HepG2 (cell line): ENCODE results near the gene WIZ. TPM values are rescaled to one million over a fixed set of nuclear protein-coding genes. Genes with fewer than 3 reads are reported as not detected.

Source experiments
- ATAC-seq: fragments of 200-7000 bp; cut with Tn5 transposase; 3 replicates; pipeline ENCODE4 v1.9.1; 2020; ENCODE audit warnings: mild to moderate bottlenecking, moderate library complexity
- BruUV-seq: library from RNA; stranded (reverse); fragments of 400-500 nt; replicated peaks from 2 replicates; lab custom pipeline; 2021; lab: Mats Ljungman, UMichigan
- CTCF ChIA-PET: fragments of 300-600 bp; formaldehyde crosslinking; extraction: SDS; loops from one replicate; lab custom pipeline; 2021; ENCODE audit warnings: low total read pairs, inconsistent platforms, low intra/inter-chr PET ratio; lab: Yijun Ruan, JAX
- POLR2A ChIA-PET: fragments of 350-600 bp; sonication (Branson Sonifier 250); formaldehyde crosslinking; loops from one replicate; lab custom pipeline; 2020; ENCODE audit warnings: antibody characterized with exemption, inconsistent platforms; lab: Yijun Ruan, JAX
- DNase-seq: peaks from one replicate; pipeline ENCODE4 v3.0.0-alpha.2; 2015; ENCODE audit warnings: low spot score
- FAIRE-seq: peaks from 3 replicates; lab custom pipeline; 2011; peaks lifted over from hg19 to GRCh38; lab: Jason Lieb, UNC
- H2AFZ ChIP-seq: one replicate; pipeline ENCODE4 v1.6.1; 2011; ENCODE audit warnings: low read length, inconsistent platforms
- H3K27ac ChIP-seq: fragments of 300-600 bp; 3 replicates; pipeline ENCODE4 v1.8.0; 2011; ENCODE audit warnings: mixed run types, mild to moderate bottlenecking, mixed read lengths, low read length, inconsistent platforms; ENCODE audit not compliant: insufficient read depth; ENCODE audit errors: extremely low read length
- H3K27me3 ChIP-seq, 2 experiments: fragments of 200-600 bp in 1 of 2; 2 replicates in 1 of 2; 3 replicates in 1 of 2; pipeline versions ENCODE4 v1.6.0 to v1.8.0; 2011; ENCODE audit warnings: low read length in 2 of 2, mild to moderate bottlenecking in 2 of 2, moderate library complexity in 2 of 2, inconsistent platforms in 1 of 2; ENCODE audit not compliant: insufficient read depth in 2 of 2, control insufficient read depth in 1 of 2
- H3K36me3 ChIP-seq, 2 experiments: fragments of 200-600 bp in 1 of 2; replicated peaks in 1 of 2; 2 replicates in 1 of 2; 3 replicates in 1 of 2; pipeline versions ENCODE4 v1.5.1 to v1.8.0; 2011; ENCODE audit warnings: low read length in 2 of 2, inconsistent platforms in 1 of 2; ENCODE audit not compliant: insufficient read depth in 2 of 2, control insufficient read depth in 1 of 2
- H3K4me1 ChIP-seq: 2 replicates; pipeline ENCODE4 v1.5.1; 2012; ENCODE audit warnings: low read length, inconsistent platforms; ENCODE audit not compliant: insufficient read depth
- H3K4me2 ChIP-seq: 2 replicates; pipeline ENCODE4 v1.6.0; 2011; ENCODE audit warnings: low read depth, low read length, inconsistent platforms
- H3K4me3 ChIP-seq, 3 experiments: fragments of 200-600 bp in 1 of 3; sonication (generic), shearing (Covaris generic) in 1 of 3; replicated peaks in 1 of 3; 2 replicates each; pipeline ENCODE4 v1.5.1; 2011 to 2016; ENCODE audit warnings: low read length in 3 of 3, inconsistent platforms in 2 of 3, low read depth in 2 of 3, mild to moderate bottlenecking in 2 of 3, control low read depth in 1 of 3, mixed read lengths in 1 of 3; ENCODE audit not compliant: insufficient read depth in 1 of 3
- H3K79me2 ChIP-seq: one replicate; pipeline ENCODE4 v1.6.1; 2011; ENCODE audit warnings: low read length, inconsistent platforms; ENCODE audit not compliant: insufficient read depth
- H3K9ac ChIP-seq: 2 replicates; pipeline ENCODE4 v1.6.0; 2011; ENCODE audit warnings: mild to moderate bottlenecking, low read depth, low read length, inconsistent platforms; ENCODE audit not compliant: insufficient read depth
- H3K9me3 ChIP-seq: 2 replicates; pipeline ENCODE4 v1.5.1; 2012; ENCODE audit warnings: mild to moderate bottlenecking, low read length
- H4K20me1 ChIP-seq: 2 replicates; pipeline ENCODE4 v1.6.0; 2011; ENCODE audit warnings: inconsistent platforms, mild to moderate bottlenecking, low read length, moderate library complexity; ENCODE audit not compliant: insufficient read depth
- CBX2 ChIP-seq, 2 experiments: fragments of 200-600 bp in 1 of 2; sonication (generic); formaldehyde crosslinking in 1 of 2; IDR thresholded peaks; 2 replicates each; pipeline versions ENCODE4 v1.7.0 to v1.8.1; 2018 to 2022; ENCODE audit warnings: low read depth in 2 of 2, low read length in 1 of 2, mild to moderate bottlenecking in 1 of 2, missing genetic modification reagents in 1 of 2
- GMEB2 ChIP-seq: IDR thresholded peaks from 2 replicates; pipeline ENCODE4 v1.6.1; 2016; ENCODE audit warnings: missing biosample characterization, missing genetic modification reagents, low read depth
- NFATC3 ChIP-seq: sonication (generic); formaldehyde crosslinking; IDR thresholded peaks from 2 replicates; pipeline ENCODE4 v1.5.1; 2020; ENCODE audit warnings: mild to moderate bottlenecking, missing genetic modification reagents
- NFKB2 ChIP-seq: sonication (generic); formaldehyde crosslinking; IDR thresholded peaks from 2 replicates; pipeline ENCODE4 v1.4.0; 2020; ENCODE audit warnings: missing genetic modification reagents, borderline replicate concordance
- NKX3-1 ChIP-seq: sonication (generic); formaldehyde crosslinking; IDR thresholded peaks from 2 replicates; pipeline ENCODE4 v1.5.0; 2020; ENCODE audit warnings: missing genetic modification reagents
- PAF1 ChIP-seq: IDR thresholded peaks from 2 replicates; pipeline ENCODE4 v1.6.1; 2016; ENCODE audit warnings: missing genetic modification reagents, missing compliant biosample characterization
- PLRG1 ChIP-seq: fragments of 450-650 bp; conservative IDR thresholded peaks from 2 replicates; pipeline ENCODE4 v1.6.1; 2016
- SALL2 ChIP-seq: sonication (generic); formaldehyde crosslinking; IDR thresholded peaks from 2 replicates; pipeline ENCODE4 v1.8.1; 2023; ENCODE audit warnings: mild to moderate bottlenecking, missing genetic modification reagents, inconsistent platforms
- SMARCC2 ChIP-seq: fragments of 450-650 bp; IDR thresholded peaks from 2 replicates; pipeline ENCODE4 v1.6.1; 2017; ENCODE audit warnings: antibody characterized with exemption, mild to moderate bottlenecking
- ZMYM2 ChIP-seq: sonication (generic); formaldehyde crosslinking; IDR thresholded peaks from 2 replicates; pipeline ENCODE4 v1.8.0; 2022; ENCODE audit warnings: mild to moderate bottlenecking, missing genetic modification reagents
- ZNF124 ChIP-seq: sonication (generic); formaldehyde crosslinking; IDR thresholded peaks from 2 replicates; pipeline ENCODE4 v1.4.0; 2020; ENCODE audit warnings: missing genetic modification reagents
- ZNF331 ChIP-seq: sonication (generic); formaldehyde crosslinking; IDR thresholded peaks from 2 replicates; pipeline ENCODE4 v1.4.0; 2020; ENCODE audit warnings: missing genetic modification reagents
- ZNF556 ChIP-seq: sonication (generic); formaldehyde crosslinking; IDR thresholded peaks from 2 replicates; pipeline ENCODE4 v1.4.0; 2020; ENCODE audit warnings: mild to moderate bottlenecking, missing genetic modification reagents, borderline replicate concordance
- WGBS: methylation state at CpG from one replicate; pipeline ENCODE4 v1.1.6; 2017; ENCODE audit warnings: low lambda C conversion rate; 5-methylcytosine and 5-hydroxymethylcytosine counted together
- in situ Hi-C: cut with HindIII; loops from 2 replicates; pipeline ENCODE4 v1.10.0; 2017; ENCODE audit warnings: low pct_unique_long_range_greater_than_20kb; ENCODE audit not compliant: extremely low pct_ligation_motif_present
- intact Hi-C: fragments of 100-400 bp; cut with micrococcal nuclease; formaldehyde crosslinking; loops from one replicate; pipeline ENCODE4 v1.10.0; 2022; ENCODE audit not compliant: unreplicated experiment
- polyA plus RNA-seq, 8 experiments: library from polyadenylated mRNA; depleted of rRNA in 3 of 8; stranded (reverse) in 7 of 8; unstranded in 1 of 8; fragments of >200 nt; fragmentation: Illumina TruSeq in 4 of 8; extraction: Trizol in 4 of 8; gene quantifications; 2 replicates each; pipeline versions ENCODE4 v1.2.1 to v1.2.3, GENCODE V29; 2011 to 2016; ENCODE audit warnings: low read depth in 4 of 8, missing spikeins in 1 of 8, mixed read lengths in 1 of 8; ENCODE audit not compliant: insufficient read depth in 1 of 8
- total RNA-seq, 5 experiments: library from RNA; depleted of rRNA; stranded (reverse); fragments of >200 nt; fragmentation: Illumina TruSeq; extraction: Trizol; gene quantifications; 2 replicates each; pipeline ENCODE4 v1.2.3, GENCODE V29; 2016; ENCODE audit warnings: low read depth in 1 of 5
- TF ChIP-seq, protein P1 (sequence below): IDR thresholded peaks from 2 replicates; pipeline ENCODE4 v1.6.1; 2018; ENCODE audit warnings: missing genetic modification reagents, mild to moderate bottlenecking, missing compliant biosample characterization
- TF ChIP-seq, protein P2 (sequence below): sonication (generic); formaldehyde crosslinking; IDR thresholded peaks from 2 replicates; pipeline ENCODE4 v1.4.0; 2020; ENCODE audit warnings: missing genetic modification reagents, mild to moderate bottlenecking, borderline replicate concordance
- TF ChIP-seq, protein P3 (sequence below): IDR thresholded peaks from 2 replicates; pipeline ENCODE4 v1.6.1; 2018; ENCODE audit warnings: missing genetic modification reagents

The WIZ gene
- total and polyA plus RNA-seq, 2 of the 13 experiments (the other 11 are each of a cell fraction or from before 2014, with no cell fraction given): 4.7 to 4.8 TPM

GRCh38 chr19:15445807-15446376 lies 3.9 kb downstream of the WIZ start:
- H3K4me3 ChIP-seq: no peak overlapping the region
- intact Hi-C loops (no loop called here), in situ Hi-C loops (no loop called here)
- H3K79me2 ChIP-seq: no peaks in the 10 kb centered on the region
- FAIRE-seq (no peak), DNase-seq (no peak), ATAC-seq (no peak)
- no TSS peak for BruUV-seq
- H3K27me3 ChIP-seq: no peaks in the 10 kb centered on the region
- 68% methylated on average over 7 of the region's 7 CpGs for WGBS
- ChIA-PET CTCF (no interaction called here), POLR2A (no interaction called here)
- no peak overlapping the region for H2AFZ ChIP-seq
- no peaks in the 10 kb centered on the region for H3K36me3 ChIP-seq
- no peak overlapping the region for H3K4me2 ChIP-seq
- no peak overlapping the region for H3K9ac ChIP-seq
- TF ChIP-seq ZNF124 (CRISPR knock-in tag) (no peak), SALL2 (CRISPR knock-in tag) (no peak), NKX3-1 (no peak), PAF1 (no peak), ZNF331 (CRISPR knock-in tag) (no peak), CBX2 (IDR thresholded peaks at IDR 0.05; ENCODE audit: low read depth, low read length) (no peak), CBX2 (CRISPR knock-in tag; IDR thresholded peaks at IDR 0.05; ENCODE audit: low read depth) (no peak), PLRG1 (no peak), SMARCC2 (no peak), GMEB2 (CRISPR knock-in tag) (no peak), ZNF556 (CRISPR knock-in tag) (no peak), NFATC3 (no peak), ZMYM2 (CRISPR knock-in tag) (no peak), NFKB2 (CRISPR knock-in tag) (no peak)
- TF ChIP-seq, protein P1, sequence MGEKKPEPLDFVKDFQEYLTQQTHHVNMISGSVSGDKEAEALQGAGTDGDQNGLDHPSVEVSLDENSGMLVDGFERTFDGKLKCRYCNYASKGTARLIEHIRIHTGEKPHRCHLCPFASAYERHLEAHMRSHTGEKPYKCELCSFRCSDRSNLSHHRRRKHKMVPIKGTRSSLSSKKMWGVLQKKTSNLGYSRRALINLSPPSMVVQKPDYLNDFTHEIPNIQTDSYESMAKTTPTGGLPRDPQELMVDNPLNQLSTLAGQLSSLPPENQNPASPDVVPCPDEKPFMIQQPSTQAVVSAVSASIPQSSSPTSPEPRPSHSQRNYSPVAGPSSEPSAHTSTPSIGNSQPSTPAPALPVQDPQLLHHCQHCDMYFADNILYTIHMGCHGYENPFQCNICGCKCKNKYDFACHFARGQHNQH (CRISPR knock-in tag): no peak
- TF ChIP-seq, protein P2, sequence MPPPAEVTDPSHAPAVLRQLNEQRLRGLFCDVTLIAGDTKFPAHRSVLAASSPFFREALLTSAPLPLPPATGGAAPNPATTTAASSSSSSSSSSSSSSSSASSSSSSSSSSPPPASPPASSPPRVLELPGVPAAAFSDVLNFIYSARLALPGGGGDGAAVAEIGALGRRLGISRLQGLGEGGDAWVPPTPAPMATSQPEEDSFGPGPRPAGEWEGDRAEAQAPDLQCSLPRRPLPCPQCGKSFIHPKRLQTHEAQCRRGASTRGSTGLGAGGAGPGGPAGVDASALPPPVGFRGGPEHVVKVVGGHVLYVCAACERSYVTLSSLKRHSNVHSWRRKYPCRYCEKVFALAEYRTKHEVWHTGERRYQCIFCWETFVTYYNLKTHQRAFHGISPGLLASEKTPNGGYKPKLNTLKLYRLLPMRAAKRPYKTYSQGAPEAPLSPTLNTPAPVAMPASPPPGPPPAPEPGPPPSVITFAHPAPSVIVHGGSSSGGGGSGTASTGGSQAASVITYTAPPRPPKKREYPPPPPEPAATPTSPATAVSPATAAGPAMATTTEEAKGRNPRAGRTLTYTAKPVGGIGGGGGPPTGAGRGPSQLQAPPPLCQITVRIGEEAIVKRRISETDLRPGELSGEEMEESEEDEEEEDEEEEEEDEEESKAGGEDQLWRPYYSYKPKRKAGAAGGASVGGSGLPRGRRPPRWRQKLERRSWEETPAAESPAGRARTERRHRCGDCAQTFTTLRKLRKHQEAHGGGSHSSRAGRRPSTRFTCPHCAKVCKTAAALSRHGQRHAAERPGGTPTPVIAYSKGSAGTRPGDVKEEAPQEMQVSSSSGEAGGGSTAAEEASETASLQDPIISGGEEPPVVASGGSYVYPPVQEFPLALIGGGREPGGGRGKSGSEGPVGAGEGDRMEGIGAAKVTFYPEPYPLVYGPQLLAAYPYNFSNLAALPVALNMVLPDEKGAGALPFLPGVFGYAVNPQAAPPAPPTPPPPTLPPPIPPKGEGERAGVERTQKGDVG (CRISPR knock-in tag): no peak
- TF ChIP-seq, protein P3, sequence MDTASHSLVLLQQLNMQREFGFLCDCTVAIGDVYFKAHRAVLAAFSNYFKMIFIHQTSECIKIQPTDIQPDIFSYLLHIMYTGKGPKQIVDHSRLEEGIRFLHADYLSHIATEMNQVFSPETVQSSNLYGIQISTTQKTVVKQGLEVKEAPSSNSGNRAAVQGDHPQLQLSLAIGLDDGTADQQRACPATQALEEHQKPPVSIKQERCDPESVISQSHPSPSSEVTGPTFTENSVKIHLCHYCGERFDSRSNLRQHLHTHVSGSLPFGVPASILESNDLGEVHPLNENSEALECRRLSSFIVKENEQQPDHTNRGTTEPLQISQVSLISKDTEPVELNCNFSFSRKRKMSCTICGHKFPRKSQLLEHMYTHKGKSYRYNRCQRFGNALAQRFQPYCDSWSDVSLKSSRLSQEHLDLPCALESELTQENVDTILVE: no peak
- H3K9me3 ChIP-seq: no peaks in the 10 kb centered on the region
- H4K20me1 ChIP-seq: no peaks in the 10 kb centered on the region
- peaks cover 15% of the 10 kb centered on the region for H3K4me1 ChIP-seq
- no peak overlapping the region for H3K27ac ChIP-seq
